Measurements from ENCODE around the gene QPRT. TPM values are rescaled to one million over a fixed set of nuclear protein-coding genes. Genes with fewer than 3 reads are reported as not detected.

The QPRT gene
- total and polyA plus RNA-seq, 2 of the 13 experiments (the other 11 are each of a cell fraction or from before 2014, with no cell fraction given) = 130 to 218 TPM

- ChIA-PET CTCF (ENCODE audit: low intra/inter-chr PET ratio, low total read pairs) (interaction anchor here (0.8 to 2.7 kb wide), 6 partner anchors 9 to 331 kb away, joined by 4 to 23 read pairs (median 9); partner anchors contain the start of gene PAGR1), POLR2A (interaction anchor here (0.6 to 2.4 kb wide), 10 partner anchors 9 to 362 kb away, joined by 3 to 11 read pairs (median 4); partner anchors contain the start of genes MAZ and PAGR1)
- Histone ChIP-seq H2AFZ (ENCODE audit: low read length) (no peak overlapping the region), H3K27me3 (ENCODE audit: control insufficient read depth in 1 of 2, insufficient read depth in 2 of 2, low read length in 2 of 2) (peaks cover 0 to 7% of the 10 kb centered on the region in 2 experiments; a peak in 2 of 5 replicates), H4K20me1 (ENCODE audit: insufficient read depth, low read length) (peaks cover 5% of the 10 kb centered on the region; the same call in 1 of the 2 replicates), H3K79me2 (ENCODE audit: insufficient read depth, low read length) (no peaks in the 10 kb centered on the region), H3K9ac (ENCODE audit: insufficient read depth, low read depth, low read length) (no peak overlapping the region), H3K9me3 (ENCODE audit: low read length) (no peaks in the 10 kb centered on the region), H3K4me1 (ENCODE audit: insufficient read depth, low read length) (peaks cover 19% of the 10 kb centered on the region), H3K4me3 (replicated peaks in 1 of 3; ENCODE audit: insufficient read depth in 1 of 3, low read depth in 2 of 3, low read length in 3 of 3) (no peak overlapping the region), H3K27ac (ENCODE audit: extremely low read length, insufficient read depth, low read length) (no peak overlapping the region), H3K36me3 (replicated peaks in 1 of 2; ENCODE audit: control insufficient read depth in 1 of 2, insufficient read depth in 2 of 2, low read length in 2 of 2) (peaks cover 6 to 11% of the 10 kb centered on the region in 2 experiments; a peak in 4 of 5 replicates), H3K4me2 (ENCODE audit: low read depth, low read length) (no peak overlapping the region)
- intact Hi-C loops (cut with micrococcal nuclease; ENCODE audit: unreplicated experiment) = loop anchor here (2.0 to 5.0 kb wide), 2 partner anchors 148 to 331 kb away; partner anchors contain the start of gene TLCD3B
- WGBS (ENCODE audit: low lambda C conversion rate) = 78% methylated on average over 5 of the region's 5 CpGs
- BruUV-seq (replicated peaks) = no TSS peak
- ATAC-seq (0 out of 3 replicates have a peak, but pooled peaks have one; percentile 6), FAIRE-seq (no peak), DNase-seq (ENCODE audit: low spot score) (no peak)
- TF ChIP-seq PLSCR1 (CRISPR knock-in tag; IDR thresholded peaks at IDR 0.05; ENCODE audit: borderline replicate concordance) (no peak), MXD3 (CRISPR knock-in tag; IDR thresholded peaks at IDR 0.05) (no peak), PHF20 (CRISPR knock-in tag; IDR thresholded peaks at IDR 0.05) (no peak), ZNF441 (CRISPR knock-in tag; IDR thresholded peaks at IDR 0.05; ENCODE audit: borderline replicate concordance) (peak; percentile 88; the same call in 1 of the 2 replicates), ZBTB3 (CRISPR knock-in tag; IDR thresholded peaks at IDR 0.05; ENCODE audit: borderline replicate concordance, low read depth) (no peak), DRAP1 (CRISPR knock-in tag; IDR thresholded peaks at IDR 0.05) (no peak), HNRNPK (IDR thresholded peaks at IDR 0.05; ENCODE audit: low read depth, low read length, poor library complexity, severe bottlenecking) (peak; percentile 74), ZNF354B (CRISPR knock-in tag; IDR thresholded peaks at IDR 0.05) (no peak), FOXK2 (IDR thresholded peaks at IDR 0.05) (no peak), ZNF772 (CRISPR knock-in tag; IDR thresholded peaks at IDR 0.05) (no peak), ZNF414 (CRISPR knock-in tag; IDR thresholded peaks at IDR 0.05) (no peak), RBFOX2 (IDR thresholded peaks at IDR 0.05; ENCODE audit: low read depth, low read length) (no peak)
- in situ Hi-C loops (cut with HindIII; ENCODE audit: extremely low pct_ligation_motif_present, low pct_unique_long_range_greater_than_20kb) = no loop called here
These were observed 22.2 kb downstream of the QPRT start for GRCh38 chr16:29701214-29701555.
